DND-41 (cell line): ENCODE data around the gene FNDC4.

ENCODE experiments used
- ATAC-seq: fragments of 200-7000 bp; cut with Tn5 transposase; 3 replicates; pipeline ENCODE4 v1.9.1; 2021; ENCODE audit warnings: low read depth; ENCODE audit not compliant: insufficient read depth
- DNase-seq: peaks from one replicate; pipeline ENCODE4 v3.0.0-alpha.2; 2020
- H2AFZ ChIP-seq: 2 replicates; pipeline ENCODE4 v1.6.0; 2012; ENCODE audit warnings: low read depth, low read length
- H3K27ac ChIP-seq: 2 replicates; pipeline ENCODE4 v1.5.1; 2012; ENCODE audit warnings: low read length, inconsistent platforms
- H3K27me3 ChIP-seq: fragments of 200-600 bp; sonication (generic); 2 replicates; pipeline ENCODE4 v1.6.0; 2012; ENCODE audit warnings: low read length, mild to moderate bottlenecking, inconsistent platforms; ENCODE audit not compliant: insufficient read depth, poor library complexity
- H3K36me3 ChIP-seq: 2 replicates; pipeline ENCODE4 v1.5.1; 2012; ENCODE audit warnings: low read length, inconsistent platforms; ENCODE audit not compliant: insufficient read depth
- H3K4me1 ChIP-seq: 2 replicates; pipeline ENCODE4 v1.5.1; 2012; ENCODE audit warnings: mild to moderate bottlenecking, low read length; ENCODE audit not compliant: insufficient read depth
- H3K4me2 ChIP-seq: 2 replicates; pipeline ENCODE4 v1.6.0; 2012; ENCODE audit warnings: mild to moderate bottlenecking, moderate library complexity, low read length, inconsistent platforms; ENCODE audit not compliant: insufficient read depth
- H3K4me3 ChIP-seq, 2 experiments: fragments of 200-600 bp in 1 of 2; shearing (Covaris generic) in 1 of 2; 2 replicates each; pipeline ENCODE4 v1.5.1; 2012 to 2016; ENCODE audit warnings: inconsistent platforms in 2 of 2, low read length in 2 of 2, mild to moderate bottlenecking in 2 of 2, low read depth in 1 of 2, moderate library complexity in 1 of 2
- H3K79me2 ChIP-seq: 2 replicates; pipeline ENCODE4 v1.6.0; 2012; ENCODE audit warnings: low read length, inconsistent platforms; ENCODE audit not compliant: insufficient read depth
- H3K9ac ChIP-seq: 2 replicates; pipeline ENCODE4 v1.6.0; 2012; ENCODE audit warnings: low read depth, mild to moderate bottlenecking, inconsistent platforms, low read length, moderate library complexity
- H3K9me3 ChIP-seq: 2 replicates; pipeline ENCODE4 v1.5.1; 2012; ENCODE audit warnings: low read length, moderate library complexity, mild to moderate bottlenecking, inconsistent platforms; ENCODE audit not compliant: insufficient read depth, severe bottlenecking
- H4K20me1 ChIP-seq: 2 replicates; pipeline ENCODE4 v1.6.0; 2012; ENCODE audit warnings: low read length; ENCODE audit not compliant: insufficient read depth
- CTCF ChIP-seq: IDR thresholded peaks from 2 replicates; pipeline ENCODE4 v1.5.1; 2012; ENCODE audit warnings: borderline replicate concordance, low read length, moderate library complexity, mild to moderate bottlenecking; ENCODE audit not compliant: poor library complexity, severe bottlenecking; ENCODE audit errors: extremely low read depth
- EZH2 ChIP-seq: IDR thresholded peaks from 3 replicates; pipeline ENCODE4 v1.6.1; 2012; ENCODE audit warnings: borderline replicate concordance, low read depth, mild to moderate bottlenecking, moderate library complexity, low read length, inconsistent platforms; ENCODE audit not compliant: severe bottlenecking

Gene FNDC4

GRCh38 chr2:27448381-27448780 lies 46.6 kb downstream of the FNDC4 start:
- DNase-seq (no peak), ATAC-seq (no peak)
- Histone ChIP-seq H3K9me3 (no peaks in the 10 kb centered on the region), H3K4me3 (no peak overlapping the region), H3K27me3 (peaks cover 5% of the 10 kb centered on the region), H3K27ac (no peak overlapping the region), H3K79me2 (no peaks in the 10 kb centered on the region), H3K36me3 (no peaks in the 10 kb centered on the region), H3K4me1 (no peaks in the 10 kb centered on the region), H4K20me1 (no peaks in the 10 kb centered on the region; the same call in 1 of the 2 replicates), H3K4me2 (no peak overlapping the region), H2AFZ (no peak overlapping the region), H3K9ac (no peak overlapping the region)
- no peak for TF ChIP-seq EZH2

GRCh38 chr2:27446057-27446456 lies 48.9 kb downstream of the FNDC4 start:
- Histone ChIP-seq H2AFZ (no peak overlapping the region), H3K27ac (no peak overlapping the region), H3K4me3 (no peak overlapping the region), H3K4me1 (no peaks in the 10 kb centered on the region), H3K27me3 (peaks cover 5% of the 10 kb centered on the region), H3K9ac (no peak overlapping the region), H3K9me3 (no peaks in the 10 kb centered on the region), H3K4me2 (no peak overlapping the region), H4K20me1 (no peaks in the 10 kb centered on the region; the same call in 1 of the 2 replicates), H3K79me2 (no peaks in the 10 kb centered on the region), H3K36me3 (peaks cover 16% of the 10 kb centered on the region)
- TF ChIP-seq EZH2 (no peak), CTCF (no peak)
- no peak for ATAC-seq
- no peak for DNase-seq

- Histone ChIP-seq H3K27me3 (peaks cover 5% of the 10 kb centered on the region), H3K4me1 (no peaks in the 10 kb centered on the region), H3K9ac (no peak overlapping the region), H3K79me2 (no peaks in the 10 kb centered on the region), H3K27ac (no peak overlapping the region), H3K36me3 (peaks cover 20% of the 10 kb centered on the region), H3K9me3 (no peaks in the 10 kb centered on the region), H3K4me2 (no peak overlapping the region), H4K20me1 (no peaks in the 10 kb centered on the region; the same call in 1 of the 2 replicates), H3K4me3 (no peak overlapping the region), H2AFZ (no peak overlapping the region)
- TF ChIP-seq CTCF (no peak), EZH2 (no peak)
- no peak for DNase-seq
- ATAC-seq = no peak
These were observed 49.4 kb downstream of the FNDC4 start for GRCh38 chr2:27445615-27446014.

GRCh38 chr2:27445155-27445554 lies 49.8 kb downstream of the FNDC4 start:
- no peak overlapping the region for H3K9ac ChIP-seq
- DNase-seq (no peak), ATAC-seq (no peak)
- H3K4me2 ChIP-seq = no peak overlapping the region
- no peaks in the 10 kb centered on the region for H3K4me1 ChIP-seq
- no peaks in the 10 kb centered on the region; the same call in 1 of the 2 replicates for H4K20me1 ChIP-seq
- no peak overlapping the region for H2AFZ ChIP-seq
- H3K27ac ChIP-seq = no peak overlapping the region
- peaks cover 25% of the 10 kb centered on the region for H3K36me3 ChIP-seq
- peaks cover 5% of the 10 kb centered on the region for H3K27me3 ChIP-seq
- no peaks in the 10 kb centered on the region for H3K9me3 ChIP-seq
- TF ChIP-seq CTCF (no peak), EZH2 (no peak)
- H3K4me3 ChIP-seq = no peak overlapping the region
- H3K79me2 ChIP-seq = no peaks in the 10 kb centered on the region
